NCI-H1105 (cell line): ENCODE measurements around the gene RPS2.
"Not testable (repeated sequence)": the region's sequence is repeated elsewhere in the genome, so short reads cannot be mapped to it uniquely, and the experiment has no call there.

Experiments
- DNase-seq: peaks from one replicate; lab custom pipeline; 2025; lab: John Stamatoyannopoulos, UW

The RPS2 gene

GRCh38 chr16:1964506-1965395 is at the start of gene RPS2:
Gene RPS2 (minus strand): TSS chr16:1964826. CDS start chr16:1964625, 201 bp downstream.
- peak; percentile 85 for DNase-seq

GRCh38 chr16:2013527-2013926 is 48.9 kb upstream of the RPS2 start:
- no peak for DNase-seq

DNA sequence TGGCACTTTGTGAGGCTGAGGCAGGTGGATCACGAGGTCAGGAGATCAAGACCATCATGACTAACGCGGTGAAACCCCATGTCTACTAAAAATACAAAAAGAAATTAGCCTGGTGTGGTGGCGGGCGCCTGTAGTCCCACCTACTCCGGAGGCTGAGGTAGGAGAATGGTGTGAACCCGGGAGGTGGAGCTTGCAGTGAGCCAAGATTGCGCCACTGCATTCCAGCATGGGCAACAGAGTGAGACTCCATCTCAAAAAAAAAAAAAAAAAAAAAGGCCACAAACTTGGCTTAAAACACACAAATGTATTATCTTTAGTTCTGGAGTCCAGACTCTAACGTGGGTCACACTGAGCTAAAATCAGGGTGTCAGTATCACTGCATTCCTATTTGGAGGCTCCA is 47.1 kb upstream of the RPS2 start:
- not testable (repeated sequence) for DNase-seq

DNA sequence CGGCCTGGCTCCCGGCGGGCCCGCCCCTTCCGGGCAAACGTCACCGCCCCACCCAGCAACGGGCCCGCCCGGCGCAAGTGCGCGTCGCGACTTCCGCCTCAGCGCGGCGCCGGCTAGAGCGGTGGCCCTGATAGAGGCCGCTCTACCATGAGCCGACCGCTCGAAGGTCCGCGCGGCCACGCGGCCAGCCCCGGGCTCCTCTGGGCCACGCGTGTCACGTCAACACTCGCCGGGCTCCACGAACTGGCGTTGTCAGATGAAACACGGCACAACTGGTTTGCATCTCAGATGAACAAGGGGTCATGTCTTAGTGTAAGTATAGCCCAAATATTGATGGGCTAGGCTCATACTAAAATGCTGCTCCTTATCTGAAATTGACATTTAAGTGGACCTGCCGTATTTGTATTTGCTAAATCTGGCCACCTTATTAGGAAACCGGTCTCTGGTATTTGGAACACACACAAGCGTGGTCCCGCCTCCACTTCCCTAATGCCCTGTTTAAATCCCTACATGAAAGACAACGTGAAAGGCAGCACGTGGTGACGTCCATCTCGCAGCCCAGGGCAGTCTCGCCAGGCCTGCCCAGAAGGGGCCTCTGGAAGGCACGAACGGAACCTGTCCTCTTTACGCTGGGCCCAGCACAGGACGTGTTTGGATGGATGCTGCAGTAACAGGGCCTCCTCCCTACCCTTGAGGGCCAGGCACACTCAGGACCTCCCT is 45.3 kb upstream of the RPS2 start, which contains the start of gene ZNF598:
Gene ZNF598, minus strand, starts transcription at position 31 of the 720 bp plus-strand sequence.
- DNase-seq = peak; percentile 62

GRCh38 chr16:2009164-2009711 is 44.6 kb upstream of the RPS2 start:
- no peak for DNase-seq

- no peak for DNase-seq
Observed at GRCh38 chr16:2008631-2009163, 44.1 kb upstream of the RPS2 start.

DNA sequence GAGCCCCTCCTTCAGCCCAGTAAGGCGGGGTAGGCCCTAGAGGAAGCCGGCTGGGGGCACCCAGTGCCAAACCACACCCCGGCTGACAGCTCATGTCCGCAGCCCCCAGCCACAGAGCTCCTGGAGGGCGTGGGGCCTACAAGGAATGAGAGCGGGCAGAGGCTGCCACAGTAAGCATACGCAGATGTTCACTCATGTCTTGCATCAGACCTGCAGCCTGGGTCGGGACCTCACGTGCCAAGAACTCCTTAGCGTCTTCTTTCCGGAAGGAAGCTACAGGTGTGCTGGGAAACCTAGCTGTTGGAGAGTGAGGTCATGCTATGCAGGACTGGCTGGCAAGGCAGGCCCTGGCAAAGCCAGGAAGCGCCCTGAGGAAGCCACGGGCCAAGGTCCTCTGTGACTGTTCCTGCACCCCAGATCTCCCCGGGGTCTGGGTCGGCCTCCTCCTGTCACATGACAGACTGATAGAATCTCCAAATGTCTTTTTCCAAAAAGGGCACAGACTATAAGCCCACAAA is 43.4 kb upstream of the RPS2 start:
- DNase-seq = no peak

DNA sequence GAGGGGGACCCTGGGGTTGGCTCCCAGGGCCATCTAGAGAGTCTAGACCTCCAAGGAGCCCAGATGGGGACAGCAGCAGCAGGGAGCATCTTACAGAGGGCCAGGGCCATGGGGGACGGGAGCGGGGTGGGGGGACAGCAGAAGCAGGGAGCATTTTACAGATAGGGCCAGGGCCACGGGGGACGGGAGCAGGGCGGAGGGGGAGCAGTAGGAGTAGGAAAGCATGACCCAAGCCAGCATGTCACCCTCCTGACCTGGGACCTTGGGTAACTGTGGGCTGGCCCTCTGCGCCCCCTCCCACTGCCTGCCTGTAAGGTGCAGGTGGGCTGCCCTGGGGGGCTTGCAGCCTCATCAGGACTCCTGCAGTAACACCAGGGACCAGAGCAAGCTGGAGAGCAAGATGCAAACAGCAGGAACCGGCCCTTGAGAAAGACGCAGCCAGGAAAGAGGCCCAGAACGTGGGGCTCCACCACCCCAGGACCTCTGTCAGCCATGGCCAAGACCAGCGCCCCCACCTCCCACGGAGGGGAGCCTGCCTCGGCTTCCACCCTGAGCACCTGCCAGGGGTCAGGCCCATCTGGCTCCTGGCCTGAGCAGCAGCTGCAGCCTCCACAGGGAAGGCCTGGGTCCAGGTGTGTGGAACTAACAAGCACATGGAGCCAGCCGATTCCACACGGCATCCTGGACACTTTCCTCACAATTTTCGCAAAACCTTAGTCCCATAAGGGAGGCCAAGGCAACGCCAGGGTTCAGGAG is 42.6 kb upstream of the RPS2 start:
- DNase-seq = no peak

- no peak for DNase-seq
Observed at GRCh38 chr16:2006317-2006716, 41.7 kb upstream of the RPS2 start.

GRCh38 chr16:2005646-2006045 is 41.0 kb upstream of the RPS2 start:
- no peak for DNase-seq

- DNase-seq = no peak
Observed at GRCh38 chr16:2004795-2005517, 40.3 kb upstream of the RPS2 start.

DNA sequence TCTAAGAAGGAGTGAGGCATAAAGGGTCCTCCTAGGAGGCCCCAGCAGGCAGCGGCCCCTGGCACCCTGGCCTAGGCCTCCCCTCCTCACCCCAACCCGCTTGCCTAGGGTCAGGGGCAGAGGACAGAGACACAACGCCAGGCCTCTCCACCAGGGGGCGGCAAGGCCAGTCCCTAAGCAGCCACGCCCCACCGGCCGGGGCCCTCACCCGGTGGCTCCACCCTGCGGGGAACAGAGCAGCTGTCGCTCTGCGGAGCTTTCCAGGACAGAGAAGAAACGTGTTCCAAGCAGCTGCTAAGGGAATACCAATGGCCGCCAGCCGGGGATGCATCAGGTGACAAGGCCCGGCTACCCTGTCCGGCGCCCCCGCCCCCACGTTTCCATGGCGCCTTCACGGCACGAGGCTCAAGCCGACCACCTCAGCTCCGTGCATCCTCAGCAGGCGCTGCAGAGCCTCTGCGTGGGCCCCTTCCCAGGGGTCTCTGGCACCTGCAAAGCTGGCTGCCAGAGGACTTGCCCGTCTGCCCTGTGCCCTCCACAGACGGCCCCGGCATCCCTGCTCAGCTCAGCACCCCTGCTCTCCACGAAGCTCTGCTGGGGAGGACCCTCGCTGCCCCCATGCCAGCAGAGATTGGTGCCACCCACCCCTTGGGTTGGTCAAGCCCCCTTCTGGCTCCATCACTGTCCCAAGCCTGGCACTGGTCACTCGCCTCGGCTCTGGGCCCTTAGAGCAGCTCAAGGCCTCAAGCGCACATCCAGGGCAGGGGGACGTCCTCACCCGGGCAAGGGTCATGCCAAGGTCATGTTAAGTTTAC is 39.4 kb upstream of the RPS2 start:
- peak; percentile 85 for DNase-seq

- DNase-seq = no peak
Observed at GRCh38 chr16:2003231-2003826, 38.7 kb upstream of the RPS2 start.

DNA sequence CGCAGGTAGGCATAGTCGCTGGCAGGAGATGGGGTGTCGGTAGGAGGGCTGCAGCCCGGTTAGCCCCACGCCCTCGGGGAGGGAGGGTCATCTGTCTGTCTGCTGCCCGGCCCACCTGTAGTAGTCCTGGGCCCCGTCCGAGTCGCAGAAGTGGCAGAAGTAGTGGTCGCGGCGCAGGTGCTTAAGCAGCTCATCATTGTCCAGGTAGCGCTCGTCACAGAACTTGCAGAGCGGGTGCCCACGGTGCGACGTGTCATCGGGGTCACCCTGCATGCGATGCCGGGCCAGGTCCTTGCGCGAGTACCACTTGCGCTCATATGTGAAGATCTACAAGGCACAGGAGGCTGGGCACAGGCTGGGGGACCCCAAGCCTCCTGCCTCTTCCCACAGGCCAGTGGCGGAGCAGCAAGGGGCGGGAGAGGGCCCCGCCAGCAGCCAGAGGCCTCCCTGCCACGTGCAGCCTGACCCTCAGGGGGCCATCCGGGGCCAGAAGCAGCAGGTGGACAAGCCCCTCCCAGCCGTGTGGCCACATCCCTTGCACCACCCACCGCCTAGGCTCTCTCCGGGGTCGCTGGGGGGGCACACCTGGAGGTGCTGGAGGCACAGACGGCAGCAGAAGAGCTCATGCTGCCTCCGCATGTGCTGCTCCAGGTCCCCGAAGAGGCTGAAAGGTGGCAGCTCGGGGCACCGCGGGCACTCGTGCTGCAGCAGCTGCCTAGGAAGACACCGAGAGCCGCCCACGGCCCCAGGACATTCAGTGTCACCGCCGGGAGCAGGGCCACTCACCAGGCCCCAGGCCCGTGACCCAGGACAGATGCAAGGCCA is 38.0 kb upstream of the RPS2 start:
- DNase-seq = no peak

GRCh38 chr16:2001456-2002355 is 37.1 kb upstream of the RPS2 start:
- no peak for DNase-seq

DNA sequence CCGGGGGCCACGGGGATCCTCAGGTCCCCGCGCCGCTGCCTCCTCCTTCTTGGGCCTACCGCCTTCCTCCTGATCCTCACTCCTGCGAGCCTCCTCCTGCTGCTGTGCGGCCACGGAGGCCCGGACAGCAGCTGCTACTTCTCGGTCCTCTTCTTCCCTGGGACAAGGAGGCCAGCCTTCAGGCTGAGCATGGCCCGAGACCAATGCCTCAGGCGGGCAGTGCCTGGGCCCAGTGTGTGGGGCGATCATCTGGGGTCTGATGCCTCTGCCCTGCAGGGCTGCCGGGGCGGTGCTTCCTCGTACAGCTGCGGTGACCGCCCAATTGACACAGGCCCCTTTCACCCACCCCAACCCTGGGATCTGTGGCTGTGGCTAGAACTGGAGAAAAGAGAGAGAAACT is 36.4 kb upstream of the RPS2 start:
- DNase-seq = no peak

DNA sequence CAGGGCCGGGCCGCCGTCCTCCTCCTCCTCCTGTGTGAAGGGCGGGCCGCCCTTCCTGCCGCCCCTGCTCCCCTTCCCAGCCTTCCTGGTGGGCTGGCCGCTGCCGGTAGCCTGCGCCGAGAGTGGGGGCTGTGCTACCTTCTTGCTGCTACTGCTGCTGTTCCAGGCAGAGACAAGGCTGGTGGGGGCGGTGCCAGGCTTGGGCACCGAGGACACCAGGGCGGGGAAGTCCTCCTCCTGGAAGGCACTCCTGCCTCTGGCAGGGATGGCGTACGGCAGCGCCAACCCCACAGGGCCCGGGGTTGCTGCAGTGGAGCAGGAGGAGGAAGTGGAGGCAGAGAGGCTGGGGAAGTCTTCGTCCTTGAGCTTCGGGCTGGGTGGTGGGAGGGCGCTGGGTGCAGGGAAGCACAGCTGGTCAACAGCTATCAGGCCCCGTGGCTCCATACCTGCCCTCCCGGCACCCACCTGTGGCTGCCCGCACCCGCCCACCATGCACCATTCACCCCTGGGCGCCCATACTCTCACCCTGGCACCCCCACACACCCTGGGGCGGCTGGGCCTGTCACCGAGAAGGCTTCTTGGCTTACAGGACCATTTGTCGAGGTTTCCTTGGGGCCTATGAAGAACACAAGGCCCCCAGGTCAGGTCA is 35.4 kb upstream of the RPS2 start:
- no peak for DNase-seq
